PC-3 (cell line): ENCODE data around the gene SRXN1. TPM values are rescaled to one million over a fixed set of nuclear protein-coding genes. Genes with fewer than 3 reads are reported as not detected.
"Not testable (repeated sequence)": the region's sequence is repeated elsewhere in the genome, so short reads cannot be mapped to it uniquely, and the experiment has no call there.

ENCODE experiments used
- ATAC-seq: fragments of 200-7000 bp; cut with Tn5 transposase; 2 replicates; pipeline ENCODE4 v1.9.1; 2020; ENCODE audit warnings: mild to moderate bottlenecking, moderate library complexity
- BruUV-seq: library from RNA; stranded (reverse); fragments of 400-500 nt; replicated peaks from 2 replicates; lab custom pipeline; 2021; lab: Mats Ljungman, UMichigan
- CTCF ChIA-PET: fragments of 300-600 bp; sonication (Branson Sonifier 250); formaldehyde crosslinking; loops from one replicate; lab custom pipeline; 2022; ENCODE audit warnings: antibody characterized with exemption; lab: Charles Lee
- POLR2A ChIA-PET: fragments of 300-600 bp; sonication (Branson Sonifier 250); formaldehyde crosslinking; loops from one replicate; lab custom pipeline; 2022; ENCODE audit warnings: antibody characterized with exemption; ENCODE audit not compliant: unreplicated experiment; lab: Charles Lee
- DNase-seq: peaks from one replicate; pipeline ENCODE4 v3.0.0-alpha.2; 2015
- H2AFZ ChIP-seq: fragments of 300-600 bp; sonication (generic); 2 replicates; pipeline ENCODE4 v1.6.0; 2016; ENCODE audit warnings: antibody characterized with exemption, low read length
- H3F3A ChIP-seq: fragments of 300-600 bp; sonication (generic); one replicate; pipeline ENCODE4 v1.6.0; 2017; ENCODE audit warnings: antibody characterized with exemption, low read length, control low read depth, mild to moderate bottlenecking; ENCODE audit not compliant: unreplicated experiment
- H3K27ac ChIP-seq: fragments of 300-600 bp; sonication (generic); 2 replicates; pipeline ENCODE4 v1.5.1; 2016; ENCODE audit warnings: mild to moderate bottlenecking, low read length
- H3K27me3 ChIP-seq: fragments of 300-600 bp; sonication (generic); 2 replicates; pipeline ENCODE4 v1.6.1; 2016; ENCODE audit warnings: low read length, mixed read lengths
- H3K36me3 ChIP-seq: fragments of 300-600 bp; sonication (generic); 2 replicates; pipeline ENCODE4 v1.6.1; 2016; ENCODE audit warnings: low read depth, mixed run types, low read length, mixed read lengths
- H3K4me1 ChIP-seq: fragments of 300-600 bp; sonication (generic); 2 replicates; pipeline ENCODE4 v1.5.1; 2016; ENCODE audit warnings: low read length; ENCODE audit not compliant: insufficient read depth
- H3K4me2 ChIP-seq: fragments of 300-600 bp; sonication (generic); 2 replicates; pipeline ENCODE4 v1.6.0; 2016; ENCODE audit warnings: low read length
- H3K4me3 ChIP-seq: fragments of 300-600 bp; sonication (generic); 2 replicates; pipeline ENCODE4 v1.5.1; 2016; ENCODE audit warnings: mild to moderate bottlenecking, low read length, mixed read lengths
- H3K79me2 ChIP-seq: fragments of 300-600 bp; sonication (generic); 2 replicates; pipeline ENCODE4 v1.6.1; 2017; ENCODE audit warnings: low read length, mixed read lengths
- H3K9ac ChIP-seq: fragments of 300-600 bp; sonication (generic); 2 replicates; pipeline ENCODE4 v1.6.0; 2016; ENCODE audit warnings: mild to moderate bottlenecking, low read length
- H3K9me2 ChIP-seq: fragments of 300-600 bp; sonication (generic); replicated peaks from 2 replicates; pipeline ENCODE4 v1.6.1; 2016; ENCODE audit warnings: mixed run types, low read length, mixed read lengths
- H3K9me3 ChIP-seq: fragments of 300-600 bp; sonication (generic); 2 replicates; pipeline ENCODE4 v1.6.1; 2016; ENCODE audit warnings: low read length, mixed read lengths
- H4K20me1 ChIP-seq: fragments of 300-600 bp; sonication (generic); 2 replicates; pipeline ENCODE4 v1.6.1; 2016; ENCODE audit warnings: low read length, mixed read lengths
- EZH2 ChIP-seq: fragments of 300-600 bp; sonication (generic); IDR thresholded peaks from one replicate; pipeline ENCODE4 v1.6.1; 2017; ENCODE audit warnings: antibody characterized with exemption, mild to moderate bottlenecking, low read length; ENCODE audit not compliant: unreplicated experiment
- EZH2phosphoT487 ChIP-seq: fragments of 300-600 bp; sonication (generic); IDR thresholded peaks from 2 replicates; pipeline ENCODE4 v1.6.1; 2018; ENCODE audit warnings: mild to moderate bottlenecking, antibody characterized with exemption, low read length, borderline replicate concordance
- intact Hi-C: fragments of 100-400 bp; cut with micrococcal nuclease; formaldehyde crosslinking; loops from 2 replicates; pipeline ENCODE4 v1.9.0; 2023
- total RNA-seq: library from RNA; depleted of rRNA; stranded (reverse); fragments of >200 nt; gene quantifications from 2 replicates; pipeline ENCODE4 v1.2.3, GENCODE V29; 2014
- TF ChIP-seq, protein P1 (sequence below): fragments of 300-600 bp; sonication (generic); conservative IDR thresholded peaks from 2 replicates; pipeline ENCODE4 v1.5.1; 2017; ENCODE audit warnings: antibody characterized with exemption, low read depth, mild to moderate bottlenecking, low read length

Gene SRXN1
- total RNA-seq, 1 experiment from 2014 or later = 105 TPM

DNA sequence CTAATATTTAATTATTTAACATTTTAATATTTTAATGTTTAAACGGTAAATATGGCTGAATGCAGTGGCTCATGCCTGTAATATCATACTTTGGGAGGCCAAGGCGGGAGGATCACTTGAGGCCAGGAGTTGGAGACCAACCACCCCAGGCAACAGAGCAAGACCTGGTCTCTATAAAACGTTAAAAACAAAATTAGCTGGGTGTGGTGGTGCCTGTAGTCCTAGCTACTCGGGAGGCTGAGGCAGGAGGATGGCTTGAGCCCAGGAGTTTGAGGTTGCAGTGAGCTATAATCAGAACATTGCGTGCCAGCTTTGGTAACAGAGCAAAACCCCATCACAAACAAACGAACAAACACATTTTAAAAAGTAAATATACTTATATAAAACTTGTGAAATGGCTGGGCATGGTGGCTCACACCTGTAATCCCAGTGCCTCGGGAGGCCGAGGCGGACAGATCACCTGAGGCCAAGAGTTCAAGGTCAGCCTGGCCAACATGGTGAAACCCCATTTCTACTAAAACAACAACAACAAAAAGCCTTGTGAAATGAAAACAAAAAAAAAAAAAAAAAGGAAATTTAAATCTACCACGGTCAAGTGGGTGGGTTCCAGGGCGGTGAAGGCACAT, 8.2 kb downstream of the SRXN1 start:
- CTCF ChIA-PET = interaction anchor here (0.6 to 1.3 kb wide), 12 partner anchors 16 to 1504 kb away, joined by 3 to 10 read pairs (median 4); partner anchors contain the start of gene SLC52A3
- H2AFZ ChIP-seq = no peak overlapping the region
- intact Hi-C loops = loop anchor here (1.0 kb wide), 1 partner anchor 84 kb away; no protein-coding TSS in a partner anchor
- peaks cover 23% of the 10 kb centered on the region for H3K36me3 ChIP-seq
- no peaks in the 10 kb centered on the region for H3K27me3 ChIP-seq
- H3K9me3 ChIP-seq = no peaks in the 10 kb centered on the region
- TF ChIP-seq EZH2 (no peak), EZH2phosphoT487 (no peak)
- TF ChIP-seq, protein P1, sequence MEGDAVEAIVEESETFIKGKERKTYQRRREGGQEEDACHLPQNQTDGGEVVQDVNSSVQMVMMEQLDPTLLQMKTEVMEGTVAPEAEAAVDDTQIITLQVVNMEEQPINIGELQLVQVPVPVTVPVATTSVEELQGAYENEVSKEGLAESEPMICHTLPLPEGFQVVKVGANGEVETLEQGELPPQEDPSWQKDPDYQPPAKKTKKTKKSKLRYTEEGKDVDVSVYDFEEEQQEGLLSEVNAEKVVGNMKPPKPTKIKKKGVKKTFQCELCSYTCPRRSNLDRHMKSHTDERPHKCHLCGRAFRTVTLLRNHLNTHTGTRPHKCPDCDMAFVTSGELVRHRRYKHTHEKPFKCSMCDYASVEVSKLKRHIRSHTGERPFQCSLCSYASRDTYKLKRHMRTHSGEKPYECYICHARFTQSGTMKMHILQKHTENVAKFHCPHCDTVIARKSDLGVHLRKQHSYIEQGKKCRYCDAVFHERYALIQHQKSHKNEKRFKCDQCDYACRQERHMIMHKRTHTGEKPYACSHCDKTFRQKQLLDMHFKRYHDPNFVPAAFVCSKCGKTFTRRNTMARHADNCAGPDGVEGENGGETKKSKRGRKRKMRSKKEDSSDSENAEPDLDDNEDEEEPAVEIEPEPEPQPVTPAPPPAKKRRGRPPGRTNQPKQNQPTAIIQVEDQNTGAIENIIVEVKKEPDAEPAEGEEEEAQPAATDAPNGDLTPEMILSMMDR = no peak
- DNase-seq (no peak), ATAC-seq (no peak)
- no peak overlapping the region for H3K9ac ChIP-seq
- no peaks in the 10 kb centered on the region for H3K9me2 ChIP-seq
- no peak overlapping the region for H3K4me2 ChIP-seq
- BruUV-seq = no TSS peak
- H3K79me2 ChIP-seq = peaks cover 24% of the 10 kb centered on the region
- no peaks in the 10 kb centered on the region for H3F3A ChIP-seq
- H3K27ac ChIP-seq = no peak overlapping the region
- POLR2A ChIA-PET = no interaction called here
- no peaks in the 10 kb centered on the region for H3K4me1 ChIP-seq
- peaks cover 31% of the 10 kb centered on the region for H4K20me1 ChIP-seq
- H3K4me3 ChIP-seq = no peak overlapping the region

DNA sequence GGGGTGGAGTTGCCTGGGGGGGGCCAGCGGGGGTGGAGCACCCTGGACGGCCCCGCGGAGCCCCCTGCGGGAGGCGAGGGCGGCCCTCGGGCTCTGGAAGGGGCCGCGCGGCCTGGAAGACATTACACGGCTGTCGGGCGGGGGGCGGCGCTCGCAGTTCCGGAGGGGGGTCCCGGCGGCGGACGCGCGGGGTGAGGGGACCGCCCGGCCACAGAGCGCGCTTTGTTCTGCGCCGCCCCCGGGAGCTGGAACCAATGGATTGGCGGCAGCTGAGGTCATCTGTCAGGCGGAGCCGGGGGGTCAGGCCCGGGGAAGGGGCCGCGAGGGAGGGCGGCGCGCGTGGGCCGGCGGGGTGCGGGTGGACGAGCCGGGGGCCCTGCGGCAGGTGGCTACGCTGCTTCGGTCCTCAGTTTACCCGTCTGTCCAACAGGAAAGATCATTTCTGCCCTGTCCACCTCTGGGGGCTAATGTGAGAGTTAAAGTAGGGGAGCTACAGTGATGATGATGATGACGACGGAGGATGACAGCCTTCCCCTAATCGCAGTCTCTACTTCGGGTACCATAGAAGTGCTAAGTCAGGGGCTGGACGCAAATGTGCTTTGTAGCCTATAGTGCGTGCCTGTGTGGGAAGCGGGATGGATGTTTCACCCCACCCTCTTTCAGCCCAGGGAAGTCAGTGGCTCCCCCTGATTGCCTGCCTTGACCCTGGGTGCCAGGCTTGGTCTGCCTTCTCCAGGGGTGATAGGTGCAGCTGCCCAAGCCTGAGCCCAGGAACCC, 10.4 kb downstream of the SRXN1 start:
- Histone ChIP-seq H3K36me3 (peaks cover 4% of the 10 kb centered on the region), H3F3A (no peaks in the 10 kb centered on the region), H3K4me1 (no peaks in the 10 kb centered on the region), H2AFZ (no peak overlapping the region), H3K27ac (no peak overlapping the region), H3K9me3 (no peaks in the 10 kb centered on the region), H3K9me2 (no peaks in the 10 kb centered on the region), H3K4me3 (no peak overlapping the region), H3K9ac (no peak overlapping the region), H4K20me1 (peaks cover 16% of the 10 kb centered on the region), H3K4me2 (no peak overlapping the region), H3K27me3 (no peaks in the 10 kb centered on the region), H3K79me2 (0 out of 2 replicates have a peak, but pooled peaks cover 3% of the 10 kb centered on the region)
- intact Hi-C loops = no loop called here
- no peak for DNase-seq
- POLR2A ChIA-PET = no interaction called here
- ATAC-seq = no peak
- CTCF ChIA-PET = interaction anchor here (0.5 kb wide), 1 partner anchor 436 kb away, joined by 4 read pairs; no protein-coding TSS in a partner anchor
- BruUV-seq = no TSS peak
- TF ChIP-seq, protein P1 = no peak
- TF ChIP-seq EZH2 = no peak
- no peak for TF ChIP-seq EZH2phosphoT487

DNA sequence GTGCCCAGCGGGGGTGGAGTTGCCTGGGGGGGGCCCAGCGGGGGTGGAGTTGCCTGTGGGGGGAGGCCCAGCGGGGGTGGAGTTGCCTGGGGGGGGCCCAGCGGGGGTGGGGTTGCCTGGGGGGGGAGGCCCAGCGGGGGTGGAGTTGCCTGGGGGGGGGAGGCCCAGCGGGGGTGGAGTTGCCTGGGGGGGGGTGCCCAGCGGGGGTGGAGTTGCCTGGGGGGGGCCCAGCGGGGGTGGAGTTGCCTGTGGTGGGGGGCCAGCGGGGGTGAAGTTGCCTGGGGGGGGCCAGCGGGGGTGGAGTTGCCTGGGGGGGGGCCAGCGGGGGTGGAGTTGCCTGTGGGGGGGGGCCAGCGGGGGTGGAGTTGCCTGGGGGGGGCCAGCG, 11.0 kb downstream of the SRXN1 start:
- DNase-seq, BruUV-seq, H3K4me2 ChIP-seq, H3K9me3 ChIP-seq, H3K4me1 ChIP-seq, H3K9me2 ChIP-seq, H4K20me1 ChIP-seq, H3F3A ChIP-seq, POLR2A ChIA-PET, H3K27ac ChIP-seq, ATAC-seq, H3K27me3 ChIP-seq, H3K36me3 ChIP-seq, H3K4me3 ChIP-seq, intact Hi-C loops, H2AFZ ChIP-seq, H3K9ac ChIP-seq, H3K79me2 ChIP-seq: not testable (repeated sequence)
- CTCF ChIA-PET = interaction anchor here (0.5 kb wide), 1 partner anchor 435 kb away, joined by 4 read pairs; no protein-coding TSS in a partner anchor
